Common myeloid progenitor, CD34-positive (primary cell): Measurements from ENCODE around the gene PRDM16.

Experiments used
- CTCF ChIA-PET: fragments of 350-600 bp; sonication (Branson Sonifier 250); formaldehyde crosslinking; loops from one replicate; lab custom pipeline; 2021; ENCODE audit warnings: antibody characterized with exemption; lab: Charles Lee
- POLR2A ChIA-PET: fragments of 350-600 bp; sonication (Branson Sonifier 250); formaldehyde crosslinking; loops from one replicate; lab custom pipeline; 2021; ENCODE audit warnings: antibody characterized with exemption; lab: Charles Lee
- DNase-seq, 3 donors: peaks; one replicate each; pipeline versions ENCODE4 v3.0.0 to v3.0.0-alpha.2; 2013
- H3K27ac ChIP-seq, 2 experiments: 1 replicate in 1 of 2; 2 replicates in 1 of 2; pipeline ENCODE4 v1.7.0; 2013; ENCODE audit warnings: inconsistent platforms in 2 of 2, low read length in 2 of 2, mild to moderate bottlenecking in 2 of 2, low read depth in 1 of 2, moderate library complexity in 1 of 2; ENCODE audit not compliant: severe bottlenecking in 2 of 2, insufficient read depth in 1 of 2, poor library complexity in 1 of 2
- H3K27me3 ChIP-seq, 5 experiments: replicated peaks in 2 of 5; 1 replicate in 3 of 5; 2 replicates in 2 of 5; pipeline versions ENCODE4 v1.6.1 to v1.7.0; 2013; ENCODE audit warnings: low read length in 4 of 5, mild to moderate bottlenecking in 2 of 5, moderate library complexity in 2 of 5, inconsistent platforms in 1 of 5; ENCODE audit not compliant: insufficient read depth in 5 of 5, control insufficient read depth in 4 of 5
- H3K36me3 ChIP-seq, 4 experiments: 1 replicate in 2 of 4; 2 replicates in 2 of 4; pipeline versions ENCODE4 v1.6.1 to v1.7.0; 2013; ENCODE audit warnings: low read length in 3 of 4, control low read depth in 1 of 4, mild to moderate bottlenecking in 1 of 4; ENCODE audit not compliant: control insufficient read depth in 4 of 4, insufficient read depth in 4 of 4
- H3K4me1 ChIP-seq, 4 experiments: 1 replicate in 3 of 4; 2 replicates in 1 of 4; pipeline versions ENCODE4 v1.6.1 to v1.7.1; 2013; ENCODE audit warnings: low read length in 3 of 4, mild to moderate bottlenecking in 3 of 4, control low read depth in 1 of 4, inconsistent platforms in 1 of 4, moderate library complexity in 1 of 4; ENCODE audit not compliant: control insufficient read depth in 4 of 4, insufficient read depth in 4 of 4; ENCODE audit errors: control extremely low read depth in 1 of 4
- H3K4me3 ChIP-seq, 7 experiments: 1 replicate in 4 of 7; 2 replicates in 3 of 7; pipeline versions ENCODE4 v1.5.1 to v1.7.0; 2013; ENCODE audit warnings: mild to moderate bottlenecking in 7 of 7, low read length in 6 of 7, moderate library complexity in 6 of 7, inconsistent platforms in 2 of 7, low read depth in 2 of 7, control low read depth in 1 of 7; ENCODE audit not compliant: insufficient read depth in 4 of 7, control insufficient read depth in 1 of 7; ENCODE audit errors: extremely low read depth in 1 of 7
- H3K9me3 ChIP-seq, 5 experiments: 1 replicate in 4 of 5; 2 replicates in 1 of 5; pipeline versions ENCODE4 v1.6.1 to v1.7.1; 2013; ENCODE audit warnings: low read length in 4 of 5, mild to moderate bottlenecking in 2 of 5, inconsistent platforms in 1 of 5, low read depth in 1 of 5, moderate library complexity in 1 of 5; ENCODE audit not compliant: control insufficient read depth in 4 of 5, insufficient read depth in 2 of 5; ENCODE audit errors: control extremely low read depth in 1 of 5
- WGBS: methylation state at CpG from one replicate; pipeline ENCODE4 v1.1.5; 2013; ENCODE audit not compliant: insufficient coverage; 5-methylcytosine and 5-hydroxymethylcytosine counted together

Gene PRDM16

GRCh38 chr1:3022976-3023375 lies 46.0 kb upstream of the PRDM16 start:
- Histone ChIP-seq H3K27me3 (peaks cover 0 to 13% (median 4%) of the 10 kb centered on the region in 5 experiments), H3K4me1 (no peaks in the 10 kb centered on the region), H3K27ac (no peak overlapping the region), H3K36me3 (no peaks in the 10 kb centered on the region), H3K9me3 (peaks cover 0 to 3% (median 0%) of the 10 kb centered on the region in 5 experiments), H3K4me3 (no peak overlapping the region)
- DNase-seq, result no peak
- WGBS, result 87% methylated on average over 14 of the region's 14 CpGs
- CTCF ChIA-PET, result no interaction called here
- POLR2A ChIA-PET, result no interaction called here

GRCh38 chr1:3024019-3024418 lies 45.0 kb upstream of the PRDM16 start:
- H3K4me1 ChIP-seq, result no peaks in the 10 kb centered on the region
- DNase-seq, result peak; percentile 12 to 38 (median 24)
- CTCF ChIA-PET, result interaction anchor here (1.4 kb wide), 1 partner anchor 259 kb away, joined by 4 read pairs; no protein-coding TSS in a partner anchor

GRCh38 chr1:3024588-3024987 lies 44.4 kb upstream of the PRDM16 start:
- Histone ChIP-seq H3K27ac (no peak overlapping the region), H3K27me3 (peaks cover 0 to 29% (median 13%) of the 10 kb centered on the region in 5 experiments), H3K4me3 (no peak overlapping the region), H3K4me1 (no peaks in the 10 kb centered on the region), H3K9me3 (peaks cover 0 to 3% (median 0%) of the 10 kb centered on the region in 5 experiments), H3K36me3 (no peaks in the 10 kb centered on the region)
- 91% methylated on average over 5 of the region's 11 CpGs for WGBS
- POLR2A ChIA-PET, result no interaction called here
- CTCF ChIA-PET, result interaction anchor here (1.4 kb wide), 1 partner anchor 258 kb away, joined by 4 read pairs; no protein-coding TSS in a partner anchor
- no peak for DNase-seq

More at GRCh38 chr1:3024019-3024418, 45.0 kb upstream of the PRDM16 start:
- peaks cover 0 to 3% (median 0%) of the 10 kb centered on the region in 5 experiments for H3K9me3 ChIP-seq
- H3K36me3 ChIP-seq, result no peaks in the 10 kb centered on the region
- peaks cover 0 to 23% (median 13%) of the 10 kb centered on the region in 5 experiments for H3K27me3 ChIP-seq
- no peak overlapping the region for H3K4me3 ChIP-seq
- WGBS, result 94% methylated on average over 7 of the region's 9 CpGs
- POLR2A ChIA-PET, result no interaction called here
- no peak overlapping the region for H3K27ac ChIP-seq

- Histone ChIP-seq H3K4me1 (no peaks in the 10 kb centered on the region), H3K27ac (no peak overlapping the region), H3K27me3 (peaks cover 0 to 36% (median 13%) of the 10 kb centered on the region in 5 experiments), H3K4me3 (no peak overlapping the region), H3K9me3 (peaks cover 0 to 3% (median 0%) of the 10 kb centered on the region in 5 experiments), H3K36me3 (no peaks in the 10 kb centered on the region)
- WGBS, result 93% methylated on average over 1 of the region's 1 CpG
- ChIA-PET POLR2A (no interaction called here), CTCF (no interaction called here)
- no peak for DNase-seq
These were observed 42.9 kb upstream of the PRDM16 start for GRCh38 chr1:3026124-3026523.

GRCh38 chr1:3026581-3027391 lies 42.2 kb upstream of the PRDM16 start:
- H3K27ac ChIP-seq, result no peak overlapping the region
- H3K4me3 ChIP-seq, result no peak overlapping the region
- WGBS, result 97% methylated on average over 11 of the region's 11 CpGs
- peaks cover 0 to 3% (median 0%) of the 10 kb centered on the region in 5 experiments for H3K9me3 ChIP-seq
- DNase-seq, result no peak
- POLR2A ChIA-PET, result no interaction called here
- peaks cover 0 to 36% (median 13%) of the 10 kb centered on the region in 5 experiments for H3K27me3 ChIP-seq
- no peaks in the 10 kb centered on the region for H3K36me3 ChIP-seq
- no peaks in the 10 kb centered on the region for H3K4me1 ChIP-seq
- CTCF ChIA-PET, result interaction anchor here (0.9 to 1.1 kb wide), 2 partner anchors 14 to 35 kb away, joined by 3 to 4 read pairs; no protein-coding TSS in a partner anchor

- peaks cover 0 to 3% (median 0%) of the 10 kb centered on the region in 5 experiments for H3K9me3 ChIP-seq
- whole genome bisulfite sequencing, result 97% methylated on average over 15 of the region's 20 CpGs
- CTCF ChIA-PET, result interaction anchor here (0.9 to 1.1 kb wide), 2 partner anchors 15 to 34 kb away, joined by 3 to 4 read pairs; no protein-coding TSS in a partner anchor
- no peaks in the 10 kb centered on the region for H3K4me1 ChIP-seq
- POLR2A ChIA-PET, result no interaction called here
- H3K4me3 ChIP-seq, result no peak overlapping the region
- H3K27me3 ChIP-seq, result peaks cover 0 to 36% (median 13%) of the 10 kb centered on the region in 5 experiments
- H3K27ac ChIP-seq, result no peak overlapping the region
- no peaks in the 10 kb centered on the region for H3K36me3 ChIP-seq
- DNase-seq, result no peak
These were observed 41.2 kb upstream of the PRDM16 start for GRCh38 chr1:3027611-3028371.
